SK-N-MC (cell line): Measurements from ENCODE around the gene IRF9.

Experiments
- DNase-seq: peaks from one replicate; pipeline ENCODE4 v3.0.0-alpha.2; 2011; ENCODE audit warnings: low read depth, low spot score
- H3K27ac ChIP-seq: fragments of 200-600 bp; sonication (generic); 2 replicates; pipeline ENCODE4 v1.5.1; 2016; ENCODE audit warnings: mixed run types
- H3K36me3 ChIP-seq: fragments of 200-600 bp; sonication (generic); 2 replicates; pipeline ENCODE4 v1.6.1; 2017; ENCODE audit warnings: antibody characterized with exemption, low read length, mixed read lengths; ENCODE audit not compliant: insufficient read depth
- H3K4me3 ChIP-seq: fragments of 200-600 bp; sonication (generic); 2 replicates; pipeline ENCODE4 v1.5.1; 2016
- H3K9ac ChIP-seq: fragments of 200-600 bp; sonication (generic); 2 replicates; pipeline ENCODE4 v1.8.0; 2017; ENCODE audit warnings: mixed run types, mixed read lengths; ENCODE audit not compliant: insufficient read length
- H3K9me3 ChIP-seq: fragments of 200-600 bp; sonication (generic); 2 replicates; pipeline ENCODE4 v1.6.1; 2017; ENCODE audit warnings: low read depth, mild to moderate bottlenecking, antibody characterized with exemption, low read length, moderate library complexity, mixed read lengths
- EZH2 ChIP-seq: fragments of 200-600 bp; sonication (generic); IDR thresholded peaks from one replicate; pipeline ENCODE4 v1.6.1; 2017; ENCODE audit warnings: antibody characterized with exemption
- FOXP2 ChIP-seq: optimal IDR thresholded peaks from 2 replicates; pipeline ENCODE3; 2011; ENCODE audit warnings: mild to moderate bottlenecking, moderate library complexity; ENCODE audit not compliant: insufficient read depth; ENCODE audit errors: extremely low read length, control extremely low read depth
- POLR2AphosphoS5 ChIP-seq: IDR thresholded peaks from 2 replicates; pipeline ENCODE4 v1.6.1; 2012; ENCODE audit warnings: mild to moderate bottlenecking, low read depth, low read length, borderline replicate concordance

The IRF9 gene

GRCh38 chr14:24177041-24177825 lies 16.2 kb downstream of the IRF9 start:
- peaks cover 27% of the 10 kb centered on the region; the same call in 1 of the 2 replicates for H3K36me3 ChIP-seq

GRCh38 chr14:24177891-24178290 lies 16.8 kb downstream of the IRF9 start:
- no peaks in the 10 kb centered on the region for H3K9me3 ChIP-seq
- H3K36me3 ChIP-seq: peaks cover 34% of the 10 kb centered on the region; the same call in 1 of the 2 replicates
- no peak overlapping the region for H3K4me3 ChIP-seq

More at GRCh38 chr14:24177041-24177825, 16.2 kb downstream of the IRF9 start:
- TF ChIP-seq FOXP2: no peak
- no peak for TF ChIP-seq POLR2AphosphoS5
- TF ChIP-seq EZH2: no peak
- Histone ChIP-seq H3K27ac (no peak overlapping the region), H3K9ac (no peak overlapping the region), H3K4me3 (no peak overlapping the region), H3K9me3 (no peaks in the 10 kb centered on the region)
- no peak for DNase-seq

GRCh38 chr14:24178399-24179178 lies 17.5 kb downstream of the IRF9 start:
- Histone ChIP-seq H3K36me3 (peaks cover 41% of the 10 kb centered on the region; the same call in 1 of the 2 replicates), H3K9me3 (no peaks in the 10 kb centered on the region)

More at GRCh38 chr14:24177891-24178290, 16.8 kb downstream of the IRF9 start:
- DNase-seq: no peak
- Histone ChIP-seq H3K27ac (no peak overlapping the region), H3K9ac (no peak overlapping the region)
- TF ChIP-seq POLR2AphosphoS5 (no peak), EZH2 (no peak), FOXP2 (no peak)

GRCh38 chr14:24179294-24179960 lies 18.4 kb downstream of the IRF9 start:
- Histone ChIP-seq H3K4me3 (no peak overlapping the region), H3K27ac (no peak overlapping the region), H3K9ac (no peak overlapping the region), H3K9me3 (no peaks in the 10 kb centered on the region), H3K36me3 (peaks cover 47% of the 10 kb centered on the region; the same call in 1 of the 2 replicates)
- DNase-seq: no peak
- TF ChIP-seq POLR2AphosphoS5: no peak
- no peak for TF ChIP-seq EZH2
- no peak for TF ChIP-seq FOXP2

More at GRCh38 chr14:24178399-24179178, 17.5 kb downstream of the IRF9 start:
- Histone ChIP-seq H3K9ac (no peak overlapping the region), H3K27ac (no peak overlapping the region), H3K4me3 (no peak overlapping the region)
- DNase-seq: no peak
- TF ChIP-seq POLR2AphosphoS5: no peak
- no peak for TF ChIP-seq FOXP2
- no peak for TF ChIP-seq EZH2

- Histone ChIP-seq H3K9me3 (no peaks in the 10 kb centered on the region), H3K36me3 (peaks cover 54% of the 10 kb centered on the region; the same call in 1 of the 2 replicates), H3K4me3 (no peak overlapping the region), H3K9ac (no peak overlapping the region), H3K27ac (no peak overlapping the region)
- TF ChIP-seq POLR2AphosphoS5 (no peak), FOXP2 (no peak), EZH2 (no peak)
- DNase-seq: no peak
Measured at GRCh38 chr14:24179961-24180796, 19.1 kb downstream of the IRF9 start.

- TF ChIP-seq FOXP2: no peak
- TF ChIP-seq EZH2: no peak
- no peak for TF ChIP-seq POLR2AphosphoS5
- no peak overlapping the region for H3K27ac ChIP-seq
- no peak overlapping the region for H3K4me3 ChIP-seq
- no peak for DNase-seq
- no peak overlapping the region for H3K9ac ChIP-seq
- H3K36me3 ChIP-seq: peaks cover 68% of the 10 kb centered on the region
- H3K9me3 ChIP-seq: no peaks in the 10 kb centered on the region
Measured at GRCh38 chr14:24181371-24182077, 20.5 kb downstream of the IRF9 start.

- no peak overlapping the region for H3K4me3 ChIP-seq
- H3K9ac ChIP-seq: no peak overlapping the region
- H3K9me3 ChIP-seq: no peaks in the 10 kb centered on the region
- no peak for TF ChIP-seq FOXP2
- TF ChIP-seq POLR2AphosphoS5: no peak
- no peak for TF ChIP-seq EZH2
- H3K27ac ChIP-seq: no peak overlapping the region
- peaks cover 75% of the 10 kb centered on the region for H3K36me3 ChIP-seq
- no peak for DNase-seq
Measured at GRCh38 chr14:24182110-24182882, 21.2 kb downstream of the IRF9 start.
